Measurements from ENCODE around the gene GSTP1. TPM values are rescaled to one million over a fixed set of nuclear protein-coding genes. Genes with fewer than 3 reads are reported as not detected.

The GSTP1 gene
- polyA plus RNA-seq, 3 donors: 853 to 1,483 (median 1,250) TPM

- Mint-ChIP-seq H3K9me3 (peaks cover 0 to 5% (median 0%) of the 10 kb centered on the region in 7 donors), H3K27me3 (ENCODE audit: low read depth in 3 of 3) (peaks cover 8 to 18% (median 17%) of the 10 kb centered on the region in 3 donors), H3K27ac (no peak overlapping the region), H3K4me3 (no peak overlapping the region), H3K4me1 (peaks cover 4% of the 10 kb centered on the region), H3K36me3 (no peaks in the 10 kb centered on the region)
- TF ChIP-seq CTCF (IDR thresholded peaks at IDR 0.05): no peak
- no peak overlapping the region for H3K4me2 ChIP-seq (replicated peaks; ENCODE audit: extremely low read depth, low read length, poor library complexity, severe bottlenecking)
- DNase-seq: no peak
- H3K27me3 ChIP-seq (ENCODE audit: control insufficient read depth in 2 of 2, insufficient read depth in 2 of 2, low read length in 2 of 2): no peaks in the 10 kb centered on the region
- 88% methylated on average over 1 of the region's 5 CpGs for WGBS (ENCODE audit: insufficient coverage)
- intact Hi-C loops (cut with micrococcal nuclease): loop anchor here (5.0 kb wide), 3 partner anchors 35 to 140 kb away; partner anchors contain the start of gene NDUFV1 (in 2 of the 2)
- H4K20me1 ChIP-seq (ENCODE audit: insufficient read depth, low read length): no peaks in the 10 kb centered on the region
- no peak overlapping the region for H3K9ac ChIP-seq (ENCODE audit: insufficient read depth, low read length, poor library complexity, severe bottlenecking)
- H3K79me2 ChIP-seq (ENCODE audit: insufficient read depth, low read length): no peaks in the 10 kb centered on the region
- H3K36me3 ChIP-seq (replicated peaks in 1 of 2; ENCODE audit: control insufficient read depth in 1 of 2, insufficient read depth in 2 of 2, low read length in 2 of 2): no peaks in the 10 kb centered on the region
- H2AFZ ChIP-seq (ENCODE audit: insufficient read depth, low read depth, low read length, poor library complexity, severe bottlenecking): no peak overlapping the region
- H3K4me3 ChIP-seq (replicated peaks in 1 of 3; ENCODE audit: low read depth in 2 of 3, low read length in 3 of 3): no peak overlapping the region
- no peaks in the 10 kb centered on the region for H3K4me1 ChIP-seq (ENCODE audit: control insufficient read depth in 1 of 2, insufficient read depth in 2 of 2, low read length in 2 of 2)
- no peak overlapping the region for H3K27ac ChIP-seq (ENCODE audit: low read depth in 1 of 2, low read length in 2 of 2)
- H3K9me3 ChIP-seq (replicated peaks in 1 of 2; ENCODE audit: control insufficient read depth in 1 of 2, insufficient read depth in 1 of 2, low read length in 2 of 2): no peaks in the 10 kb centered on the region
Observed at GRCh38 chr11:67572305-67572704, 11.3 kb upstream of the GSTP1 start.

GRCh38 chr11:67572747-67573419 is 10.7 kb upstream of the GSTP1 start:
- Histone ChIP-seq H3K9ac (ENCODE audit: insufficient read depth, low read length, poor library complexity, severe bottlenecking) (no peak overlapping the region), H3K4me2 (replicated peaks; ENCODE audit: extremely low read depth, low read length, poor library complexity, severe bottlenecking) (no peak overlapping the region), H3K36me3 (replicated peaks in 1 of 2; ENCODE audit: control insufficient read depth in 1 of 2, insufficient read depth in 2 of 2, low read length in 2 of 2) (no peaks in the 10 kb centered on the region), H3K4me3 (replicated peaks in 1 of 3; ENCODE audit: low read depth in 2 of 3, low read length in 3 of 3) (no peak overlapping the region), H3K27ac (ENCODE audit: low read depth in 1 of 2, low read length in 2 of 2) (no peak overlapping the region), H2AFZ (ENCODE audit: insufficient read depth, low read depth, low read length, poor library complexity, severe bottlenecking) (no peak overlapping the region), H3K9me3 (replicated peaks in 1 of 2; ENCODE audit: control insufficient read depth in 1 of 2, insufficient read depth in 1 of 2, low read length in 2 of 2) (no peaks in the 10 kb centered on the region), H3K4me1 (ENCODE audit: control insufficient read depth in 1 of 2, insufficient read depth in 2 of 2, low read length in 2 of 2) (no peaks in the 10 kb centered on the region), H3K27me3 (ENCODE audit: control insufficient read depth in 2 of 2, insufficient read depth in 2 of 2, low read length in 2 of 2) (no peaks in the 10 kb centered on the region), H3K79me2 (ENCODE audit: insufficient read depth, low read length) (no peaks in the 10 kb centered on the region), H4K20me1 (ENCODE audit: insufficient read depth, low read length) (no peaks in the 10 kb centered on the region)
- Mint-ChIP-seq H3K9me3 (peaks cover 0 to 5% (median 0%) of the 10 kb centered on the region in 7 donors), H3K4me3 (no peak overlapping the region), H3K27ac (no peak overlapping the region), H3K4me1 (peaks cover 4% of the 10 kb centered on the region), H3K27me3 (ENCODE audit: low read depth in 3 of 3) (peaks cover 8 to 18% (median 17%) of the 10 kb centered on the region in 3 donors), H3K36me3 (no peaks in the 10 kb centered on the region)
- WGBS (ENCODE audit: insufficient coverage): 63% methylated on average over 7 of the region's 21 CpGs
- TF ChIP-seq CTCF (IDR thresholded peaks at IDR 0.05): peak; percentile 86
- peak; percentile 38 to 60 (median 59) for DNase-seq
- intact Hi-C loops (cut with micrococcal nuclease): loop anchor here (5.0 kb wide), 3 partner anchors 34 to 139 kb away; partner anchors contain the start of gene NDUFV1 (in 2 of the 2)
